ENCODE results near the gene IFT88. TPM values are rescaled to one million over a fixed set of nuclear protein-coding genes. Genes with fewer than 3 reads are reported as not detected.

The IFT88 gene
- total RNA-seq, 1 donor from 2014 or later = 15.3 TPM

DNA sequence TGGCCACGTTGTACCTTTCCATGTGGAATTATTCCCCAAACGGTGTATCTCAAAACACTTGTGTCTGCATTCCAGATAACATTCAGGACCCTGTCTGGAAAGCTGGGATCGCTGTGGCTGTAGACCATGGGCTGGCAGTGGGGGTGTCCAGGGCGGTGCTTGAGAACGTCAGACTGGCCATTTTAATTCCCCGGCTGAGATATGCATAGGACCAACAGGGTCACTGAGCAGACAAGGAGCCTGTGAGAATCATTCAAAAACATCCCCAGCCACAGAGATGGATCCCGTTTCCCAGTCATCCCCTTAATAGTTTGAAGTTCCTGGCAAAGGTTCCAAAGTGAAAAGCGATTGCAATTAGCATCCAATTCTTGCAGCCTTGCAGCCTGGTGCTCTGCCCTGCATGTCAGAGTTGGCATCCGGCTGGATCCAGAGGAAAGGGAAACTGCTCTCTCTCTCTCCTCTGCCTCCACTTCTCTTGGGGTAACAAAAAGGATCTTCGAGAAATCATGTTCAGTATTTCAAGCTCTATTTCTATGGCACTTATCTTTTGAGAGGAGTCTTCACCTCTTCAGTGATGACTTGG, 41.6 kb downstream of the IFT88 start:
- ATAC-seq (no peak), DNase-seq (no peak)
- TF ChIP-seq, protein P1, sequence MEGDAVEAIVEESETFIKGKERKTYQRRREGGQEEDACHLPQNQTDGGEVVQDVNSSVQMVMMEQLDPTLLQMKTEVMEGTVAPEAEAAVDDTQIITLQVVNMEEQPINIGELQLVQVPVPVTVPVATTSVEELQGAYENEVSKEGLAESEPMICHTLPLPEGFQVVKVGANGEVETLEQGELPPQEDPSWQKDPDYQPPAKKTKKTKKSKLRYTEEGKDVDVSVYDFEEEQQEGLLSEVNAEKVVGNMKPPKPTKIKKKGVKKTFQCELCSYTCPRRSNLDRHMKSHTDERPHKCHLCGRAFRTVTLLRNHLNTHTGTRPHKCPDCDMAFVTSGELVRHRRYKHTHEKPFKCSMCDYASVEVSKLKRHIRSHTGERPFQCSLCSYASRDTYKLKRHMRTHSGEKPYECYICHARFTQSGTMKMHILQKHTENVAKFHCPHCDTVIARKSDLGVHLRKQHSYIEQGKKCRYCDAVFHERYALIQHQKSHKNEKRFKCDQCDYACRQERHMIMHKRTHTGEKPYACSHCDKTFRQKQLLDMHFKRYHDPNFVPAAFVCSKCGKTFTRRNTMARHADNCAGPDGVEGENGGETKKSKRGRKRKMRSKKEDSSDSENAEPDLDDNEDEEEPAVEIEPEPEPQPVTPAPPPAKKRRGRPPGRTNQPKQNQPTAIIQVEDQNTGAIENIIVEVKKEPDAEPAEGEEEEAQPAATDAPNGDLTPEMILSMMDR (IDR thresholded peaks at IDR 0.05) = no peak
- H3K4me1 ChIP-seq = no peaks in the 10 kb centered on the region
- no peak overlapping the region for H3K4me3 ChIP-seq
- H3K9me3 ChIP-seq = no peaks in the 10 kb centered on the region
- peaks cover 35% of the 10 kb centered on the region for H3K36me3 ChIP-seq
- no peak overlapping the region for H3K27ac ChIP-seq
- intact Hi-C loops (cut with DNase I) = no loop called here
- no peaks in the 10 kb centered on the region for H3K27me3 ChIP-seq (ENCODE audit: low read depth)

- no peak for ATAC-seq
- no peak for DNase-seq
- Histone ChIP-seq H3K27ac (no peak overlapping the region), H3K9me3 (no peaks in the 10 kb centered on the region), H3K4me1 (no peaks in the 10 kb centered on the region), H3K27me3 (ENCODE audit: low read depth) (no peaks in the 10 kb centered on the region), H3K36me3 (peaks cover 31% of the 10 kb centered on the region), H3K4me3 (no peak overlapping the region)
- intact Hi-C loops (cut with DNase I) = no loop called here
- TF ChIP-seq, protein P1 (IDR thresholded peaks at IDR 0.05) = no peak
Observed at GRCh38 chr13:20609145-20609544, 42.2 kb downstream of the IFT88 start.

DNA sequence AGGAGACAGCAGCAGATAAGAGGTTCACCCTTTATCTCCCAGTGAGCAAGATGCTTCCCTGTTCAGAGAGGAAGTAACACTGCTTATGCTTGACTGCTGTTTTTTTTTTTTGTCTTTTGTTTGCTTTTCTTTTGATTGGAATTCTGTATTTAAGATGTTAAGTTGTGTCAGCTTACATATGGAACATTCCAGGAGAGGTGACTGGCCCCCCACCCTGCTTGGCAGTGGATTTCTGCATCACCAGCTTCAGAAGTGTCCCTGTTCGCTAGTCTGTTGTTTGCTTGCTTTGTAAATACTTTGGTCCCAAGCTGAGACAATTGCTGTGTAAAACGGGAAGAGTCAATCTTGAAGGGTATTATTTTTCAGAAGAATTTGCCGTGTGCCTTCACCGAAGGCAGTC, 43.0 kb downstream of the IFT88 start:
- TF ChIP-seq, protein P1 (IDR thresholded peaks at IDR 0.05) = no peak
- peaks cover 31% of the 10 kb centered on the region for H3K36me3 ChIP-seq
- no peak overlapping the region for H3K27ac ChIP-seq
- no peak overlapping the region for H3K4me3 ChIP-seq
- DNase-seq = no peak
- no peaks in the 10 kb centered on the region for H3K4me1 ChIP-seq
- H3K9me3 ChIP-seq = no peaks in the 10 kb centered on the region
- intact Hi-C loops (cut with DNase I) = no loop called here
- no peaks in the 10 kb centered on the region for H3K27me3 ChIP-seq (ENCODE audit: low read depth)
- ATAC-seq = peak in 1 of 2 donors; percentile 29

DNA sequence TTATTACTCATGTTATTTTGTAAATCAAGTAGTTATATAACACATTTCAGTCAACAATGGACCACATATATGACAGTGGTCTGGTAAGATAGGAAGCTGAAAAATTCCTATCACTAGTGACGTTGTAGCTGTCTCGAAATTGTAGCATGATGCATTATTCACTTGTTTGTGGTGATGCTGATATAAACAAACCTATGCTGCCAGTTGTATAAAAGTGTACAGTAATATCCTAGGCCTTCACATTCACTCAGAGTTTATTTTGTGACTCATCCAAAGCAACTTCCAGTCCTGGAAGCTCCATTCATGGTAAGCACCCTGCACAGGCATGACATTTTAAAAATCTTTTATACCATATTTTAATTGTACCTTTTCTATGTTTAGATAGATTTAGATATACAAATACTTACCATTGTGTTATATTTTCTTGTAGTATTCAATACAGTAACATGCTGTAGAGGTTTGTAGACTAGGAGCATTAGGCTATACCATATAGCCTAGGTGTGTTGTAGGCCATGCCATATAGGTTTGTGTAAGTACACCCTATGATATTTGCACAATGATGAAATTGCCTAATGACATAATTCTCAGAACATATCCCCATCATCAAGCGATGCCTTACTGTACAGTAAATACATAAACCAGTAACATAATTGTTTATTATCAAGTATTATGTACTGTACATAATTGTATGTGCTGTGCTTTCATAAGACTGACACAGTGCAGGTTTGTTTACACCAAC, 49.3 kb downstream of the IFT88 start:
- TF ChIP-seq, protein P1 (IDR thresholded peaks at IDR 0.05) = no peak
- DNase-seq (no peak), ATAC-seq (no peak)
- H3K4me3 ChIP-seq = no peak overlapping the region
- no peaks in the 10 kb centered on the region for H3K4me1 ChIP-seq
- intact Hi-C loops (cut with DNase I) = no loop called here
- H3K27me3 ChIP-seq (ENCODE audit: low read depth) = no peaks in the 10 kb centered on the region
- peaks cover 6% of the 10 kb centered on the region for H3K36me3 ChIP-seq
- H3K9me3 ChIP-seq = no peaks in the 10 kb centered on the region
- no peak overlapping the region for H3K27ac ChIP-seq

DNA sequence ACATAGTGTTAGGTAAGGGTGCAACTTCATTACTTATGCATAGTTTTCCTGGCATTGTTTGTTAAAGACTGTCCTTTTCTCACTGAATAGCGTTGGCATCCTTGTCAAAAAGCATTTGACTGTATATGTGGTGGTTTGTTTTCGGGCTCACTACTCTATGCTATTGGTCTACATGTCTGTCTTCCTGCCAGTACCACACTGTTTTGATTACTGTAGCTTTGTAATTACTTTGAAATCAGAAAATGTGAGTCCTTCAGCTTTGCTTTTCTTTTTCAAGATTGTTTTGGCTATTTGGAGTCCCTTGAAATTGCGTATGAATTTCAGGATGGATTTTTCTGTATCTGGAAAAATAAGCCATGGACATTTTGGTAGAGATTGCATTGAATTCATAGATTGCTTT, 56.0 kb downstream of the IFT88 start:
- intact Hi-C loops (cut with DNase I) = no loop called here
- Histone ChIP-seq H3K9me3 (peaks cover 6% of the 10 kb centered on the region), H3K4me3 (no peak overlapping the region), H3K27ac (no peak overlapping the region), H3K36me3 (peaks cover 3% of the 10 kb centered on the region), H3K4me1 (no peaks in the 10 kb centered on the region), H3K27me3 (ENCODE audit: low read depth) (no peaks in the 10 kb centered on the region)
- no peak for ATAC-seq
- TF ChIP-seq, protein P1 (IDR thresholded peaks at IDR 0.05) = no peak
- DNase-seq = no peak

Data from lower lobe of right lung (tissue), 2 donors.